Brain microvascular endothelial cell (primary cell): ENCODE measurements around the gene RDH13.

Source experiments
- DNase-seq: peaks from one replicate; pipeline ENCODE4 v3.0.0-alpha.2; 2020
- H3K27ac ChIP-seq: fragments of 250-450 bp; sonication (Bioruptor Pico); 2 replicates; pipeline ENCODE4 v1.5.1; 2020; ENCODE audit warnings: mild to moderate bottlenecking, moderate library complexity
- H3K27me3 ChIP-seq: fragments of 250-450 bp; sonication (Bioruptor Pico); replicated peaks from 2 replicates; pipeline ENCODE4 v1.5.1; 2020; ENCODE audit warnings: mild to moderate bottlenecking
- H3K36me3 ChIP-seq: fragments of 250-450 bp; sonication (Bioruptor Pico); replicated peaks from 2 replicates; pipeline ENCODE4 v1.5.1; 2020; ENCODE audit warnings: mild to moderate bottlenecking
- H3K4me3 ChIP-seq: 2 replicates; pipeline ENCODE4 v1.5.1; 2011; ENCODE audit warnings: low read depth, mild to moderate bottlenecking, control low read depth, low read length, moderate library complexity
- in situ Hi-C: cut with HindIII; loops from 2 replicates; pipeline ENCODE4 v1.10.0; 2017; ENCODE audit warnings: low sequenced_read_pairs, low pct_ligation_motif_present
- TF ChIP-seq, protein P1 (sequence below): IDR thresholded peaks from 2 replicates; pipeline ENCODE4 v1.5.1; 2011; ENCODE audit warnings: low read depth, mild to moderate bottlenecking, moderate library complexity, low read length, control low read depth, inconsistent platforms; ENCODE audit errors: missing control alignments

RDH13 gene

DNA sequence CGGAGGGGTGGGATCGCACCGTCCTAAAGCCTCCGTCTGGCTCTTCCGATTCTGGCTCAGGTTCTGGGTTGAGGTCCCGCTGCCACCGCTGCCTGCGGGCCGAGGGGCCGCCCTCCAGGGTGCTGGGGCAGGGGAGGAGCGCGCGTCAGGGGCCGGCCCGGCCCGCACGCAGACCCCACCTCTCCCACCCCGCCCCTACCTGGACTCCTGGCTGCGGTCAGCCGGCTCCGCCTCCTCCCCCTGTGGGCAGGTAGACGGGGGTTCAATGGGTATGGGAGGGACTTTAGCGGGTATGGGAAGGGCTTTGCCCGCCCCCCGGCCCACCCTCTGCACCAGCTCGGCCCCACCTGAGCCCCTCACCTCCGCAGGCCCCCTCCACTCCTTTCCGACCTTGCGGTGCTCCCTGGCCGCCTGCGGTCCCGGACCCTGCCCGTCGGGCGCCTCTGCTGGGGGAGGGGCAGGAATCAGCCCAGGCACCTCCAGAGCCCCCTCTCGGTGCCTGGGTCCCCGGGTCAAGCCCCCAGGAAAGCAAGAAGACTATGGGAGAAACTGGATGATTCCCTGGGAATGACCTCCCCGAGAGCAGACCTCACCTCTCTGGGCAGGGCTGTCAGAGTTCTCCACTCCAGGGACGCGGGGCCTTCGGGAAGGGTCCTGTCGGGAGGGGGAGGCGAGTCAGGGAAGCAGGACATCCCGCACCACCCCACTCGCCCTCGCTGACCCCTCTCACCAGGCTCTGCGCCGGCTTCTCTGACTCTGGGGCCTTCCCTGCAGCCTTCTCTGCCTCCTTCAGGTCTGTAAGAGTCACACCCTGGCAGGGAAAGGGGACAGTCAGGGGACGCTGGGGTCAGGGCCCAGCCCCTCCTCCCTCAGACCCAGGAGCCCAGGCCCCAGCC lies 29.7 kb upstream of the RDH13 start:
- in situ Hi-C loops: no loop called here

DNA sequence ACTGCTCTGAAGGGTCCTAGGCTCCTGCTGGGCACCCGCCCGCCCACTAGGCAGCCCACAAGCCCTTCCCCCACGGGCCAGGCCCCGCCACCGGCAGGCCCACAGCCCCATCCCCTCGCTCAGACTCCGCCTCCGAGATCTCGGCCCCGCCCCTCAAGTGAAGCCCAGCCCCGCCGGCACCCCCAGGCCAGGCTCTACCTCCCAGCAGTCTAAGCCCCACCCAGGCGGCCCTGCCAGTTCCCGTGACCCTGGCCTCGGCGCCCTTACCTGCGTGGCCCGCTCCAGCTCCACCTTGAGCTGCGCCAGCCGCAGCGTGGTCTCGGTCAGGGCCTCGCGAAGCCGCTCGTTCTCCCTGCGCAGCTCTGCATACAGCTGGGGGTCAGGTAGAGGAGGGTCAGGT lies 29.0 kb upstream of the RDH13 start:
- TF ChIP-seq, protein P1, sequence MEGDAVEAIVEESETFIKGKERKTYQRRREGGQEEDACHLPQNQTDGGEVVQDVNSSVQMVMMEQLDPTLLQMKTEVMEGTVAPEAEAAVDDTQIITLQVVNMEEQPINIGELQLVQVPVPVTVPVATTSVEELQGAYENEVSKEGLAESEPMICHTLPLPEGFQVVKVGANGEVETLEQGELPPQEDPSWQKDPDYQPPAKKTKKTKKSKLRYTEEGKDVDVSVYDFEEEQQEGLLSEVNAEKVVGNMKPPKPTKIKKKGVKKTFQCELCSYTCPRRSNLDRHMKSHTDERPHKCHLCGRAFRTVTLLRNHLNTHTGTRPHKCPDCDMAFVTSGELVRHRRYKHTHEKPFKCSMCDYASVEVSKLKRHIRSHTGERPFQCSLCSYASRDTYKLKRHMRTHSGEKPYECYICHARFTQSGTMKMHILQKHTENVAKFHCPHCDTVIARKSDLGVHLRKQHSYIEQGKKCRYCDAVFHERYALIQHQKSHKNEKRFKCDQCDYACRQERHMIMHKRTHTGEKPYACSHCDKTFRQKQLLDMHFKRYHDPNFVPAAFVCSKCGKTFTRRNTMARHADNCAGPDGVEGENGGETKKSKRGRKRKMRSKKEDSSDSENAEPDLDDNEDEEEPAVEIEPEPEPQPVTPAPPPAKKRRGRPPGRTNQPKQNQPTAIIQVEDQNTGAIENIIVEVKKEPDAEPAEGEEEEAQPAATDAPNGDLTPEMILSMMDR: no peak
- H3K27ac ChIP-seq: no peak overlapping the region
- H3K36me3 ChIP-seq: peaks cover 41% of the 10 kb centered on the region
- no peak for DNase-seq
- H3K27me3 ChIP-seq: no peaks in the 10 kb centered on the region
- in situ Hi-C loops: no loop called here
- H3K4me3 ChIP-seq: no peak overlapping the region

More for the DNA sequence above, 29.7 kb upstream of the RDH13 start:
- no peak for DNase-seq
- TF ChIP-seq, protein P1: no peak
- Histone ChIP-seq H3K36me3 (peaks cover 41% of the 10 kb centered on the region), H3K27ac (no peak overlapping the region), H3K27me3 (no peaks in the 10 kb centered on the region), H3K4me3 (no peak overlapping the region)

DNA sequence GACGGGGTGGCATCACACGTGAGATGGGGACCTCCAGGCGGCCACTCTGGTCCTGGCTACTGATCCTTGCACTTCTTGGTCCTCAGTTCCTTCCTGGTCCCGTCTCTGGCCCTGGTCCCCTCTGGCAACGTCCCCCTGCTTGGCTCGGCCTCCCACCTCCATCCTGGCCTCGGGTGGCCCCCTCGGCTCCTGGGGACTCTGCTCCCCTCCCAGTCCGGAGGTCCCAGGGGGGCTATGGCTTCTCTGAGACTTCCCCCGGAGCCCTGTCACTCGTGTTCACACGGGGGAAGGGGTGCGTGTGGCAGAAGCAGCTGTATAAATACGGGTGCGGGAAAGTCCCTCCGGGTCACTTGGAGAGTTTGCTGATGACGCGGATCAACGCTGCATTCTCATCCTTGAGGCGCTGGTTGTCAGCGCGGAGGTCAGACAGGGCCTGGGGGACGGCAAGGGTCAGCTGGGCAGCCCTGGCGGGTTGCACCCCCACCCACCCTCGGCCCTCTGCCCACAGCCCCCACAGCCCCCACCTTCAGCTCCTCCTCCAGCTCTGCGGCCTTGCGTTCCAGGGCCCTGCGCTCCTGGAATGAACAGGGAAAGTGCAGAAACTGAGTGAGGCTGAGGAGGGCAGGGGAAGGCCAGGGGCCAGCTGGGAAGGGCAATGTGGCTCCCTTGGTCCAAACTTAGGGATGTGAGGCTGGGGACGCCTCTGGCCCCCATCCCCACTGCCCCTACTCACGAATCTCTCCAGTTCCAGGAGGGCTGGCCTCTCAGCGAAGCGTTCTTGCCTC lies 28.4 kb upstream of the RDH13 start:
- Histone ChIP-seq H3K36me3 (peaks cover 41% of the 10 kb centered on the region), H3K27me3 (no peaks in the 10 kb centered on the region), H3K4me3 (no peak overlapping the region), H3K27ac (no peak overlapping the region)
- TF ChIP-seq, protein P1: no peak
- no peak for DNase-seq
- in situ Hi-C loops: no loop called here

DNA sequence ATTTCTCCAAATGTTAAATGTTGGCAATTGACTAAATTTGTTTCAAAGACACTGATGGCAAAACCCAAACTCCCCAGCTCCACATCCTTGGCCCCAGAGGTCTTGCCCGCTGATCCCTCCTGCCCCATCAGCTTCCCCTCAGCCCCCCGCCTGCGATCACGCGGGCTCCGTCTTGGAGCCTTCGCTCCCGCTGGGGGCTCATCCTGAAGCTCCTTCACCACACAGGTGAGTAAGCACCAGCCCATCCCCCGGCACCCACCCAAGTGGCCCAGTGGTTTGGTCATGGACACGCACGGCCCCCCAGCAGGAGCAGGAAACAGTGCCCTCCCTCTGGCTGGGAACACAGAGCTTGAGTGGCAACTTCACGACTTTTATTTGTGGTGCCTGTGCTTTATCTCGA lies 27.6 kb upstream of the RDH13 start:
- H3K27me3 ChIP-seq: peaks cover 6% of the 10 kb centered on the region
- TF ChIP-seq, protein P1: no peak
- no peak overlapping the region for H3K27ac ChIP-seq
- H3K4me3 ChIP-seq: no peak overlapping the region
- in situ Hi-C loops: no loop called here
- H3K36me3 ChIP-seq: peaks cover 41% of the 10 kb centered on the region
- no peak for DNase-seq

DNA sequence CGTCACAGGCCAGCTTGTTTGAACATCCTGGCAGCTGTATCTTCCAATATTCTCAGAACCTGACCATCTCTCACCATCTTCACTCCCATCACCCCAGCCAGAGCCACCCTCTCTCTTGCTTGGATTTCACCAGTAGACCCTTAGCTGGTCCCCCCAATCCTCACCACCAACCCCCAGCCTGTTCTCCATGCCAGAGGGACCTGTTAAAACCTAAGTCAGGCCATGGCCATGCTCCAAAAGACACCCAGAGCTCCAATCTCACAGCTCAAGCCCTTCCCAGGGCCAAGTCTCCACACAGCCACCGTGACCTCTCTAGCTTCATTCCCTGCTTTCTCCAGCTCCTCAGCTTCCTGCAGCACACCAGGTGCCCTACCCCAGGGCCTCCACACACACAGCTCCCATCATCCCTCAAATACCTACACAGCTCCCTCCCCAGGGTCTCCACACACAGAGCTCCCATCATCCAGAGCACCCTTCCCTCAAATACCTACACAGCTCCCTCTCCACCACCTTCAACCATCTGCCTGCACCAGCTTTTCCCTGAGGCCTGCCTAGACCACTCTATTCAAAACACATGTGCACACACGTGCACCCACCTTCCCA lies 26.5 kb upstream of the RDH13 start:
- peaks cover 31% of the 10 kb centered on the region for H3K36me3 ChIP-seq
- in situ Hi-C loops: no loop called here
- peaks cover 6% of the 10 kb centered on the region for H3K27me3 ChIP-seq
- TF ChIP-seq, protein P1: no peak
- H3K4me3 ChIP-seq: no peak overlapping the region
- H3K27ac ChIP-seq: no peak overlapping the region
- no peak for DNase-seq
